ENCODE results near the gene HMX2. TPM values are rescaled to one million over a fixed set of nuclear protein-coding genes. Genes with fewer than 3 reads are reported as not detected.

Gene HMX2
- total and polyA plus RNA-seq, 2 donors (not counting 1 experiment from before 2014, with no cell fraction given), result not detected

DNA sequence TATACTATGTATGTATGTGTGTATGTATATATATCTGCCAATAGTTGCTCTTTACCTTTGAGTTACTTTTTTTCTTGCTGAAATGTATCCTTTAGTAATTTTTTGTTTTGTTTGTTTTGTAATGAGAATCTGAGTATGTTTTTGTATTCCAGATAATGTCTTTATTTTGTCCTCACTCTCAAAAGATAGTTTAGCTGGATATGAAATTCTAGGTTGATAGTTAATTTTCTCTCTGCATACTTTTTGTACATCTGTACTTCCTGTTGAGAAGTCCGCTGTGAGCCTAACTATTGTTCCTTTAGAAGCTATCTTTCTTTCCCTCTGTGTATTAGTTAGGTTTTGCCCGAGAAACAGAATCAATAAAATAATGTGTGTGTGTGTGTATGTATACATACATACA lies 35.8 kb downstream of the HMX2 start:
- Histone ChIP-seq H3K36me3 (ENCODE audit: control insufficient read depth, insufficient read depth, low read length) (no peaks in the 10 kb centered on the region), H3K79me2 (ENCODE audit: control insufficient read depth, insufficient read depth, low read length) (no peaks in the 10 kb centered on the region), H3K4me3 (replicated peaks in 1 of 4; ENCODE audit: control extremely low read depth in 1 of 4, insufficient read depth in 1 of 4, low read depth in 3 of 4, low read length in 4 of 4) (no peak overlapping the region), H3K9ac (ENCODE audit: insufficient read depth, low read length) (no peak overlapping the region), H3K4me1 (ENCODE audit: control insufficient read depth, extremely low read depth, insufficient read depth, low read length) (no peaks in the 10 kb centered on the region), H3K9me3 (ENCODE audit: control insufficient read depth, insufficient read depth, low read depth, low read length) (no peaks in the 10 kb centered on the region), H3K4me2 (ENCODE audit: extremely low read depth, insufficient read depth, low read length) (no peak overlapping the region), H3K27me3 (ENCODE audit: control insufficient read depth, insufficient read depth, low read length) (no peaks in the 10 kb centered on the region), H3K27ac (ENCODE audit: insufficient read depth, low read length) (no peak overlapping the region), H2AFZ (ENCODE audit: low read length) (no peak overlapping the region), H4K20me1 (ENCODE audit: control insufficient read depth, extremely low read depth, insufficient read depth, low read length) (no peaks in the 10 kb centered on the region)
- TF ChIP-seq, protein P1, sequence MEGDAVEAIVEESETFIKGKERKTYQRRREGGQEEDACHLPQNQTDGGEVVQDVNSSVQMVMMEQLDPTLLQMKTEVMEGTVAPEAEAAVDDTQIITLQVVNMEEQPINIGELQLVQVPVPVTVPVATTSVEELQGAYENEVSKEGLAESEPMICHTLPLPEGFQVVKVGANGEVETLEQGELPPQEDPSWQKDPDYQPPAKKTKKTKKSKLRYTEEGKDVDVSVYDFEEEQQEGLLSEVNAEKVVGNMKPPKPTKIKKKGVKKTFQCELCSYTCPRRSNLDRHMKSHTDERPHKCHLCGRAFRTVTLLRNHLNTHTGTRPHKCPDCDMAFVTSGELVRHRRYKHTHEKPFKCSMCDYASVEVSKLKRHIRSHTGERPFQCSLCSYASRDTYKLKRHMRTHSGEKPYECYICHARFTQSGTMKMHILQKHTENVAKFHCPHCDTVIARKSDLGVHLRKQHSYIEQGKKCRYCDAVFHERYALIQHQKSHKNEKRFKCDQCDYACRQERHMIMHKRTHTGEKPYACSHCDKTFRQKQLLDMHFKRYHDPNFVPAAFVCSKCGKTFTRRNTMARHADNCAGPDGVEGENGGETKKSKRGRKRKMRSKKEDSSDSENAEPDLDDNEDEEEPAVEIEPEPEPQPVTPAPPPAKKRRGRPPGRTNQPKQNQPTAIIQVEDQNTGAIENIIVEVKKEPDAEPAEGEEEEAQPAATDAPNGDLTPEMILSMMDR (conservative IDR thresholded peaks at IDR 0.05 in 1 of 2, IDR thresholded peaks at IDR 0.05 in 1 of 2; ENCODE audit: low read depth in 1 of 2, low read length in 2 of 2), result no peak
- TF ChIP-seq EZH2 (IDR thresholded peaks at IDR 0.05; ENCODE audit: low read length, missing control alignments), result no peak
- no peak for DNase-seq (ENCODE audit: low read depth in 2 of 2)

DNA sequence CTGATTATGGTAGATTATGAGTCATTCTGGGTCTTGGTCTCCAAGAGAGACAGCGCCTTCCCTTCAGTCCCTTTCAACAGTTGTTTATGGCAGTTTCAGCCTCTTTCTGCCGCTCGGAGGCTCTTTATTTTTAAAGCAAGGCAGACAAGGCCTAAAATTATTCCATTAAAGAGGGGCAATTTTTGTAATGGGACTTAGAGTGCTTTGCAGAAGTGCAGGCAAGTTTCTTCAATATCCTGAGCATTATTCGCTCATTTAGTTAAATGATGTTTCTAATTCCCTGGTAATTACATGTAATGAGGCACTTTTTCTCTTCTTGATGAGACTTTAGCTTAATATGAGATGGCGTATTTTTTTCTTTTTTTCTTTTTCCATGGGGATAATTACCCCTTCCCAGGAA lies 39.8 kb downstream of the HMX2 start:
- DNase-seq (ENCODE audit: low read depth in 2 of 2), result no peak

DNA sequence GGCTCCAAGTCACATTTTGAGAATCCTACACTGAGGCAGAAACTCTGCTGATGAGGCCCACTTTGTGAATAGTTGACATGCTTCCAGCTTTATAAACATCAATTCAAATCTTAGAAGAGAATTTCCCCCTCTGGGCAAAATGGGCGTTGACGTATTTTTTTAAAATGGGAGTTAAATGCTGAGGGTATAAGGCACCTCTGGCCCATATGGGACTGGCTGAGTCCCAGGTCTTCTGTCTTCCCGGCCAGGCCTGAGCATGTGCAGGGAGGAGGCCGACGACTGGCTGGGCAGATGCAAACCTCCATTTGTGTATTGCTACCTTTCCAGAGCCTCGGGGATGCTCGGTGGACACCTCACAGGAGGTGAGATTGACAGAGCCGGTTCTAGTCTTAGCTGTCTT lies 44.0 kb downstream of the HMX2 start:
- Histone ChIP-seq H3K36me3 (ENCODE audit: control insufficient read depth, insufficient read depth, low read length) (no peaks in the 10 kb centered on the region), H2AFZ (ENCODE audit: low read length) (no peak overlapping the region), H3K9me3 (ENCODE audit: control insufficient read depth, insufficient read depth, low read depth, low read length) (no peaks in the 10 kb centered on the region), H3K4me2 (ENCODE audit: extremely low read depth, insufficient read depth, low read length) (no peak overlapping the region), H3K27me3 (ENCODE audit: control insufficient read depth, insufficient read depth, low read length) (no peaks in the 10 kb centered on the region), H3K79me2 (ENCODE audit: control insufficient read depth, insufficient read depth, low read length) (no peaks in the 10 kb centered on the region), H3K9ac (ENCODE audit: insufficient read depth, low read length) (no peak overlapping the region), H4K20me1 (ENCODE audit: control insufficient read depth, extremely low read depth, insufficient read depth, low read length) (no peaks in the 10 kb centered on the region), H3K4me3 (replicated peaks in 1 of 4; ENCODE audit: control extremely low read depth in 1 of 4, insufficient read depth in 1 of 4, low read depth in 3 of 4, low read length in 4 of 4) (no peak overlapping the region), H3K27ac (ENCODE audit: insufficient read depth, low read length) (no peak overlapping the region), H3K4me1 (ENCODE audit: control insufficient read depth, extremely low read depth, insufficient read depth, low read length) (no peaks in the 10 kb centered on the region)
- TF ChIP-seq, protein P1 (conservative IDR thresholded peaks at IDR 0.05 in 1 of 2, IDR thresholded peaks at IDR 0.05 in 1 of 2; ENCODE audit: low read depth in 1 of 2, low read length in 2 of 2), result no peak
- no peak for TF ChIP-seq EZH2 (IDR thresholded peaks at IDR 0.05; ENCODE audit: low read length, missing control alignments)
- no peak for DNase-seq (ENCODE audit: low read depth in 2 of 2)

More for the DNA sequence above, 39.8 kb downstream of the HMX2 start:
- Histone ChIP-seq H3K27me3 (ENCODE audit: control insufficient read depth, insufficient read depth, low read length) (no peaks in the 10 kb centered on the region), H2AFZ (ENCODE audit: low read length) (no peak overlapping the region), H3K79me2 (ENCODE audit: control insufficient read depth, insufficient read depth, low read length) (no peaks in the 10 kb centered on the region), H3K4me3 (replicated peaks in 1 of 4; ENCODE audit: control extremely low read depth in 1 of 4, insufficient read depth in 1 of 4, low read depth in 3 of 4, low read length in 4 of 4) (no peak overlapping the region), H3K9me3 (ENCODE audit: control insufficient read depth, insufficient read depth, low read depth, low read length) (no peaks in the 10 kb centered on the region), H3K9ac (ENCODE audit: insufficient read depth, low read length) (no peak overlapping the region), H3K4me2 (ENCODE audit: extremely low read depth, insufficient read depth, low read length) (no peak overlapping the region), H3K27ac (ENCODE audit: insufficient read depth, low read length) (no peak overlapping the region), H4K20me1 (ENCODE audit: control insufficient read depth, extremely low read depth, insufficient read depth, low read length) (no peaks in the 10 kb centered on the region), H3K4me1 (ENCODE audit: control insufficient read depth, extremely low read depth, insufficient read depth, low read length) (no peaks in the 10 kb centered on the region), H3K36me3 (ENCODE audit: control insufficient read depth, insufficient read depth, low read length) (no peaks in the 10 kb centered on the region)
- no peak for TF ChIP-seq EZH2 (IDR thresholded peaks at IDR 0.05; ENCODE audit: low read length, missing control alignments)
- TF ChIP-seq, protein P1 (conservative IDR thresholded peaks at IDR 0.05 in 1 of 2, IDR thresholded peaks at IDR 0.05 in 1 of 2; ENCODE audit: low read depth in 1 of 2, low read length in 2 of 2), result no peak

Measured in fibroblast of lung (primary cell).